ENCODE data around the gene DACH2.

GRCh38 chrX:86237482-86237881 is 89.2 kb downstream of the DACH2 start:
- no peak for TF ChIP-seq CTCF (IDR thresholded peaks at IDR 0.05)
- TF ChIP-seq, protein P1, sequence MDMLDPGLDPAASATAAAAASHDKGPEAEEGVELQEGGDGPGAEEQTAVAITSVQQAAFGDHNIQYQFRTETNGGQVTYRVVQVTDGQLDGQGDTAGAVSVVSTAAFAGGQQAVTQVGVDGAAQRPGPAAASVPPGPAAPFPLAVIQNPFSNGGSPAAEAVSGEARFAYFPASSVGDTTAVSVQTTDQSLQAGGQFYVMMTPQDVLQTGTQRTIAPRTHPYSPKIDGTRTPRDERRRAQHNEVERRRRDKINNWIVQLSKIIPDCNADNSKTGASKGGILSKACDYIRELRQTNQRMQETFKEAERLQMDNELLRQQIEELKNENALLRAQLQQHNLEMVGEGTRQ (IDR thresholded peaks at IDR 0.05; ENCODE audit: borderline replicate concordance, low read depth, low read length), result no peak
- TF ChIP-seq MAX (IDR thresholded peaks at IDR 0.05; ENCODE audit: low read depth), result no peak
- no peak for TF ChIP-seq FOSL2 (IDR thresholded peaks at IDR 0.05; ENCODE audit: borderline replicate concordance, low read depth)
- no peak for TF ChIP-seq TAF1 (IDR thresholded peaks at IDR 0.05; ENCODE audit: borderline replicate concordance, low read depth, low read length)
- no peak for TF ChIP-seq IRF3 (IDR thresholded peaks at IDR 0.05; ENCODE audit: low read depth, low read length)
- no peak for TF ChIP-seq CHD2 (IDR thresholded peaks at IDR 0.05; ENCODE audit: low read length, partially characterized antibody)
- TF ChIP-seq JUND (IDR thresholded peaks at IDR 0.05), result no peak
- no peak for TF ChIP-seq NFIC (IDR thresholded peaks at IDR 0.05; ENCODE audit: borderline replicate concordance)
- no peak for TF ChIP-seq FOXM1 (IDR thresholded peaks at IDR 0.05; ENCODE audit: low read depth)
- no peak for TF ChIP-seq EP300 (IDR thresholded peaks at IDR 0.05; ENCODE audit: borderline replicate concordance in 1 of 2, low read depth in 1 of 2, low read length in 1 of 2)
- no peak for TF ChIP-seq RXRA (IDR thresholded peaks at IDR 0.05; ENCODE audit: borderline replicate concordance, low read depth)
- no peak for TF ChIP-seq SIN3A (IDR thresholded peaks at IDR 0.05; ENCODE audit: borderline replicate concordance, low read depth, low read length)
- TF ChIP-seq POLR2AphosphoS5 (IDR thresholded peaks at IDR 0.05; ENCODE audit: low read depth, low read length), result no peak
